Activated CD4-positive, alpha-beta T cell treated with anti-CD3 and anti-CD28 coated beads for 36 hours (primary cell): ENCODE measurements around the gene CTSZ. TPM values are rescaled to one million over a fixed set of nuclear protein-coding genes. Genes with fewer than 3 reads are reported as not detected.

Experiments used
- ATAC-seq: fragments of 200-7000 bp; cut with Tn5 transposase; one replicate; pipeline ENCODE4 v1.10.0; 2021; ENCODE audit warnings: mild to moderate bottlenecking, moderate library complexity
- CTCF ChIA-PET: fragments of 350-600 bp; sonication (Branson Sonifier 250); formaldehyde crosslinking; loops from one replicate; lab custom pipeline; 2021; ENCODE audit warnings: antibody characterized with exemption; lab: Charles Lee
- POLR2A ChIA-PET: fragments of 350-600 bp; sonication (Branson Sonifier 250); formaldehyde crosslinking; loops from one replicate; lab custom pipeline; 2021; ENCODE audit warnings: antibody characterized with exemption, inconsistent platforms; lab: Charles Lee
- DNase-seq: peaks from one replicate; pipeline ENCODE4 v3.0.0-alpha.2; 2020
- H3K27ac Mint-ChIP-seq: one replicate; pipeline ENCODE4 v1.8.0; 2021; ENCODE audit warnings: mixed read lengths
- H3K27me3 Mint-ChIP-seq: one replicate; pipeline ENCODE4 v1.8.0; 2021; ENCODE audit warnings: mixed read lengths
- H3K36me3 Mint-ChIP-seq: one replicate; pipeline ENCODE4 v1.8.0; 2021; ENCODE audit warnings: low read depth, mixed read lengths
- H3K4me1 Mint-ChIP-seq: one replicate; pipeline ENCODE4 v1.8.0; 2021; ENCODE audit warnings: mixed read lengths
- H3K4me3 Mint-ChIP-seq: one replicate; pipeline ENCODE4 v1.8.0; 2021; ENCODE audit warnings: mild to moderate bottlenecking, moderate library complexity, mixed read lengths
- H3K9me3 Mint-ChIP-seq: one replicate; pipeline ENCODE4 v1.8.0; 2021; ENCODE audit warnings: low read depth, mixed read lengths
- intact Hi-C, 2 experiments: fragments of 100-400 bp; cut with DNase I in 1 of 2; cut with micrococcal nuclease in 1 of 2; formaldehyde crosslinking; loops; one replicate each; pipeline versions ENCODE4 v1.14.2 to v1.15.1; 2022 to 2024; cut with DNase I, micrococcal nuclease
- total RNA-seq, 2 experiments: library from RNA; stranded (reverse); gene quantifications; one replicate each; pipeline ENCODE4 v1.2.3, GENCODE V29; 2021

The CTSZ gene
- total RNA-seq, 2 experiments from 2014 or later, result 26.6 to 29.4 TPM

- intact Hi-C loops, result no loop called here
- no peaks in the 10 kb centered on the region for H3K9me3 Mint-ChIP-seq
- CTCF ChIA-PET, result no interaction called here
These were observed 2.6 kb downstream of the CTSZ start for GRCh38 chr20:59004493-59004762.

GRCh38 chr20:59003836-59004492 lies 3.1 kb downstream of the CTSZ start:
- Mint-ChIP-seq H3K4me1 (peaks cover 31% of the 10 kb centered on the region), H3K9me3 (no peaks in the 10 kb centered on the region), H3K36me3 (peaks cover 12% of the 10 kb centered on the region), H3K27ac (peak overlapping the region; percentile 79), H3K27me3 (no peaks in the 10 kb centered on the region), H3K4me3 (peak overlapping the region; percentile 69)
- no peak for DNase-seq
- intact Hi-C loops, result no loop called here
- ChIA-PET CTCF (no interaction called here), POLR2A (interaction anchor here (0.6 kb wide), 1 partner anchor 397 kb away, joined by 4 read pairs; no protein-coding TSS in a partner anchor)
- no peak for ATAC-seq

More at GRCh38 chr20:59004493-59004762, 2.6 kb downstream of the CTSZ start:
- Mint-ChIP-seq H3K4me3 (peak overlapping the region; percentile 69), H3K27ac (peak overlapping the region; percentile 79), H3K36me3 (peaks cover 12% of the 10 kb centered on the region), H3K4me1 (peaks cover 31% of the 10 kb centered on the region), H3K27me3 (no peaks in the 10 kb centered on the region)
- DNase-seq (peak; percentile 81), ATAC-seq (no peak)
- POLR2A ChIA-PET, result interaction anchor here (0.6 kb wide), 1 partner anchor 396 kb away, joined by 4 read pairs; no protein-coding TSS in a partner anchor

GRCh38 chr20:59002874-59003399 lies 4.1 kb downstream of the CTSZ start:
- Mint-ChIP-seq H3K4me1 (peaks cover 31% of the 10 kb centered on the region), H3K36me3 (peaks cover 15% of the 10 kb centered on the region), H3K27ac (peak overlapping the region; percentile 35), H3K4me3 (no peak overlapping the region), H3K27me3 (no peaks in the 10 kb centered on the region), H3K9me3 (no peaks in the 10 kb centered on the region)
- POLR2A ChIA-PET, result interaction anchor here (1.0 kb wide), 1 partner anchor 20 kb away, joined by 3 read pairs; no protein-coding TSS in a partner anchor
- no peak for ATAC-seq
- CTCF ChIA-PET, result interaction anchor here (0.7 kb wide), 1 partner anchor 71 kb away, joined by 3 read pairs; no protein-coding TSS in a partner anchor
- no peak for DNase-seq
- intact Hi-C loops, result no loop called here

- H3K27me3 Mint-ChIP-seq, result no peaks in the 10 kb centered on the region
- ChIA-PET POLR2A (interaction anchor here (1.0 kb wide), 1 partner anchor 19 kb away, joined by 3 read pairs; no protein-coding TSS in a partner anchor), CTCF (no interaction called here)
- ATAC-seq (no peak), DNase-seq (no peak)
- no peak overlapping the region for H3K27ac Mint-ChIP-seq
- H3K4me1 Mint-ChIP-seq, result peaks cover 31% of the 10 kb centered on the region
- H3K36me3 Mint-ChIP-seq, result peaks cover 20% of the 10 kb centered on the region
- intact Hi-C loops, result no loop called here
- no peaks in the 10 kb centered on the region for H3K9me3 Mint-ChIP-seq
- no peak overlapping the region for H3K4me3 Mint-ChIP-seq
These were observed 4.7 kb downstream of the CTSZ start for GRCh38 chr20:59002388-59002787.

- no peaks in the 10 kb centered on the region for H3K27me3 Mint-ChIP-seq
- no peak for DNase-seq
- intact Hi-C loops, result no loop called here
- H3K27ac Mint-ChIP-seq, result no peak overlapping the region
- POLR2A ChIA-PET, result no interaction called here
- peaks cover 27% of the 10 kb centered on the region for H3K36me3 Mint-ChIP-seq
- H3K4me1 Mint-ChIP-seq, result peaks cover 31% of the 10 kb centered on the region
- no peak for ATAC-seq
- CTCF ChIA-PET, result no interaction called here
- H3K4me3 Mint-ChIP-seq, result no peak overlapping the region
- no peaks in the 10 kb centered on the region for H3K9me3 Mint-ChIP-seq
These were observed 5.4 kb downstream of the CTSZ start for GRCh38 chr20:59001449-59002171.

- ATAC-seq (no peak), DNase-seq (no peak)
- ChIA-PET CTCF (no interaction called here), POLR2A (no interaction called here)
- peaks cover 28% of the 10 kb centered on the region for H3K4me1 Mint-ChIP-seq
- no peaks in the 10 kb centered on the region for H3K9me3 Mint-ChIP-seq
- intact Hi-C loops, result no loop called here
- no peak overlapping the region for H3K27ac Mint-ChIP-seq
- no peaks in the 10 kb centered on the region for H3K27me3 Mint-ChIP-seq
- no peak overlapping the region for H3K4me3 Mint-ChIP-seq
- H3K36me3 Mint-ChIP-seq, result peaks cover 32% of the 10 kb centered on the region
These were observed 6.0 kb downstream of the CTSZ start for GRCh38 chr20:59001068-59001448.

- H3K4me1 Mint-ChIP-seq, result peaks cover 21% of the 10 kb centered on the region
These were observed 6.7 kb downstream of the CTSZ start for GRCh38 chr20:59000326-59000725.

GRCh38 chr20:58998656-58999055 lies 8.4 kb downstream of the CTSZ start:
- no peak overlapping the region for H3K4me3 Mint-ChIP-seq
- peaks cover 47% of the 10 kb centered on the region for H3K36me3 Mint-ChIP-seq
- POLR2A ChIA-PET, result interaction anchor here (0.7 kb wide), 1 partner anchor 68 kb away, joined by 6 read pairs; no protein-coding TSS in a partner anchor
- H3K27ac Mint-ChIP-seq, result no peak overlapping the region
- H3K9me3 Mint-ChIP-seq, result no peaks in the 10 kb centered on the region
- DNase-seq (no peak), ATAC-seq (no peak)
- H3K4me1 Mint-ChIP-seq, result peaks cover 8% of the 10 kb centered on the region
- intact Hi-C loops, result no loop called here
- H3K27me3 Mint-ChIP-seq, result no peaks in the 10 kb centered on the region
- CTCF ChIA-PET, result interaction anchor here (0.6 kb wide), 1 partner anchor 126 kb away, joined by 3 read pairs; no protein-coding TSS in a partner anchor

More at GRCh38 chr20:59000326-59000725, 6.7 kb downstream of the CTSZ start:
- Mint-ChIP-seq H3K27ac (no peak overlapping the region), H3K9me3 (no peaks in the 10 kb centered on the region), H3K36me3 (peaks cover 40% of the 10 kb centered on the region), H3K27me3 (no peaks in the 10 kb centered on the region), H3K4me3 (no peak overlapping the region)
- CTCF ChIA-PET, result no interaction called here
- DNase-seq (no peak), ATAC-seq (no peak)
- POLR2A ChIA-PET, result no interaction called here
- intact Hi-C loops, result no loop called here

GRCh38 chr20:58997141-58997770 lies 9.8 kb downstream of the CTSZ start:
- no peaks in the 10 kb centered on the region for H3K27me3 Mint-ChIP-seq
- CTCF ChIA-PET, result interaction anchor here (1.2 kb wide), 1 partner anchor 211 kb away, joined by 5 read pairs; no protein-coding TSS in a partner anchor
- no peaks in the 10 kb centered on the region for H3K9me3 Mint-ChIP-seq
- H3K36me3 Mint-ChIP-seq, result peaks cover 56% of the 10 kb centered on the region
- intact Hi-C loops, result no loop called here
- no peak for ATAC-seq
- H3K4me3 Mint-ChIP-seq, result no peak overlapping the region
- H3K4me1 Mint-ChIP-seq, result peaks cover 4% of the 10 kb centered on the region
- no peak overlapping the region for H3K27ac Mint-ChIP-seq
- POLR2A ChIA-PET, result no interaction called here
- no peak for DNase-seq

GRCh38 chr20:58996226-58996611 lies 10.8 kb downstream of the CTSZ start:
- intact Hi-C loops, result no loop called here
- no peaks in the 10 kb centered on the region for H3K9me3 Mint-ChIP-seq
- peaks cover 4% of the 10 kb centered on the region for H3K4me1 Mint-ChIP-seq
- no peaks in the 10 kb centered on the region for H3K27me3 Mint-ChIP-seq
- no peak overlapping the region for H3K27ac Mint-ChIP-seq
- H3K36me3 Mint-ChIP-seq, result peaks cover 57% of the 10 kb centered on the region
- H3K4me3 Mint-ChIP-seq, result no peak overlapping the region
- DNase-seq (no peak), ATAC-seq (no peak)
- CTCF ChIA-PET, result interaction anchor here (0.6 to 1.5 kb wide), 3 partner anchors 13 to 151 kb away, joined by 3 to 5 read pairs (median 3); no protein-coding TSS in a partner anchor
- POLR2A ChIA-PET, result no interaction called here
